Measurements from ENCODE around the gene IQCH.

Gene IQCH

DNA sequence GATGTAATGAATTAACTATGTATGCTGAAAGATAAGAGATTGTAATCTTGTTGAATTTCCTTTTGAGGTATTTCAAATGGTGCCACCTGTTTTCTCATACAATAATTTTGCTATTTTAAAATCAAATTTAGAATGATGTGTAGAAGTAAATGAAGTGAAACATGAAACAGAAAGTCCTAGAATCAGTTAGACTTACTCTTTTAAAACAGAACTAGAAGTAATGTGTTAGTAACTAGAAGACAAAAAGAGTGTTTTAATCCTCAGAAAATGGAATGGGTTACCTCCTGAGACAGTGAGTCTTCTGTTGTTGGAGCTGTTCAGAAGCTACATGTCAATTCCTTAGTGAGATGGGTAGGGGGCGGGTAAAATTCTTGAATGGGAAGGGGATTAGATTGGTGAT, 279.8 kb downstream of the IQCH start:
- DNase-seq (ENCODE audit: low read depth), result no peak

DNA sequence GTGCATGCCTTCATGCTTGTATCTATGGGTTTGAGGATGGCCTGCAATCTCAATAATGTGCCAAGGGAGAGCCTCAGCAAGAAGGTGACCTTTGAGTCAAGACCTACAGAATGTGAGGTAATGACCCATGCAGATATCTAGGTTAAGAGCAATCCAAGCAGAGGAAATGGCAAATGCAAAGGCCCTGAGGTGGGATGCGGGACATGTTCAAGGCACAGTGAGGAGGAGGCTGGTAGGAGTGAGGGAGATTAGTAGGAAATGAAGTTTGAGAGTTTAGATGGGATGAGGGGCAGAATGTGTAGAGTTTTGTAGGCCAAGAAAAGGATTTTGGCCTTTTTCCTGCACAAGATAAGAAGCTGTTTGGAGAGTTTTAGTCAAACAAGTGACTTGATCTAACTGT, 283.2 kb downstream of the IQCH start:
- DNase-seq (ENCODE audit: low read depth), result no peak

DNA sequence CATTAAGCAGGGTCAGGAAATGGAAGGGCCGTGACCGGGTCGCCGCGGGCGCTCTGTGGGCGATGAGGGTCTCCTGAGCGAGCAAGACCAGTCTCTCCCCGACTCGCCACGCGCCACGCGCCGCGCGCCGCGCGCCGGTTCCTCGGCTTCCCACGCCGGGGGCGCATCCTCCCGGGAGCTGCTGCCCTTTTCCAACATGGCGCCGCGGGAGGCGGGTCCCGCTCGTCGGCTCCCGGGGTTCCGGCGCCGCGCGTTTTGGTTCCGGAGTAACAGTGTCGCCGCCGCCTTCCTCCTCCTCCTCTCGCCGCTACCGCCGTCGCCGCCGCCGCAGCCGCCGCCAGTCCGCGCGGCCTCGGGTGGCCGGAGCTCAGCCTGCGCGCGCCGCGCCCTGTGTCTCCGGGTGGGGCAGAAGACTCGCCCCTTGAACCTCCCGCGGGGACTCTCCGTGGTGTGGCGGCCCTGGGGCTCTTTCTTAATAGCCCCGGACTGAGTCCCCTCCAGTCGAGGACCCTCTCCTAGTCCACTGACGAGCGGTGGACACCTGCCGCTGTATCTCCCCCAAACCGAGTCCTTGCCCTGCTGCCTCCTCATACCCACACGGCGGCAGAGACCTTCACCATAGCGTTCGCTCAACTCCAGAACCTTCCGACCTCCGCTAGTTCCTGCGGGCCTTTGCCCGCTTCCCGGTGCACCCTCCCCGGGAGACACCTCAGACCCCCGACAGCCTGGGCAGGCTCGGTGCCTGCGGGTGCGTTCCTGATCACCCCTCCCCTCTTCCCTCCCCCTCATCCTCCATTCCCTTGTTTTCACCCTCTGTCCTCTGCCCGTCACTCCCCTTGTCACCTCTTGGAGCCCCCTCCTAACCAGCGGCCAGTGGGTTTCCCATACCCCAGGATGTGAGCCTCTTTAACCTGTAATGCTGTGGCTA, 288.1 kb downstream of the IQCH start, which contains the start of gene MAP2K5:
MAP2K5 (plus strand) TSS at position 284 of the 928 bp plus-strand sequence; CDS start at position 917, 633 bp downstream.
- peak; percentile 82 for DNase-seq (ENCODE audit: low read depth)

DNA sequence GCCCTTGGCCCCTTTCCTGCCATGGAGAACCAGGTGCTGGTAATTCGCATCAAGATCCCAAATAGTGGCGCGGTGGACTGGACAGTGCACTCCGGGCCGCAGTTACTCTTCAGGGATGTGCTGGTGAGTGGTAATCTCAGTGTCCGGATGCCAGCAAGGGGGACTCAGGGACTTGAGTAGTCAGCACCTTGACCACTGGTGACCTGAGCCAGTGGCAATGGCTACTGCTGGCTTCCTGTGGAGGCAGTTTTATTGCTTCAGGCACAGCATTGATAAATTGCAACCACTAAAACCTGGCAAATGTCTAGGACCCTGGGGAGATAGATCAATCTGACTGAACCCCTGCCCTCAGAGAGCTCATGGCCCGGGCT, 288.7 kb downstream of the IQCH start:
- DNase-seq (ENCODE audit: low read depth), result no peak

DNA sequence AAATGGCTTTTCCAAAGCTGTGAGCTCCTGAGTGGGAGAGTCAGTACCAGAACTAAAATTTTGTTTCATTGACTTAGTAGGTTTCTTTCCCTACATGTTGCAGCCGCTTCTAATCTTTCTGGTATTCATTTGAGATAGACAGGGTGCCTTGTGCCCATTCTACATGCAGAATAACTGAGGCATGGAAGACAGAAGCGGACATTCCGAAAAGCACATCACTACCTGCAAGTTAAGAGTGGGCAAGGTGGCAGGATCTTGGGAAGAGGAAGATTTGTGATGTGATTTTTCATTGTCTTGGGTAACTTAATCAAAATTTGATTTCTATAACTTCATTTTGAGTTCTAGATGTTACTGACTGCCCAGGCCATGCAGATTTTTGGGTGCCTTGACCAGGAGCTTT, 289.9 kb downstream of the IQCH start:
- no peak for DNase-seq (ENCODE audit: low read depth)

DNA sequence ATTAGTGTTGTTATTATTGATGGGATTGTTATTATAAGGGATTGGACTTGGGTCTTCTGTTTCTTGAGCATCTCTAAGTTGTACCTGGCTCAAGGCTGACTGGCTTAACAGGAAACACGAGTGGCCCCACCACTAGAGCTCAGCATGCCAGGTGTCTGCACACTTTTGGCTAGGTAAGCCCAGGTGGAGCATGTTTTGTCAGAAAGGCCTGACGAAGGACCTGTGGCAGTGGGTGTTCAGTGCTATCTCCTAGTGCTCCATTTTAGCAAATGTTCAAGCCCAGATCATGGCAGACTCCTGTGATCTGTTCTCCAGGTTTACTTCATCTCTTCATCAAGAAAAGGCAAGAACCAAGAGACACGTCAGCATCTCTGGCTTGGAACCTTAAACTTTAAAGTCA, 291.3 kb downstream of the IQCH start:
- no peak for DNase-seq (ENCODE audit: low read depth)

DNA sequence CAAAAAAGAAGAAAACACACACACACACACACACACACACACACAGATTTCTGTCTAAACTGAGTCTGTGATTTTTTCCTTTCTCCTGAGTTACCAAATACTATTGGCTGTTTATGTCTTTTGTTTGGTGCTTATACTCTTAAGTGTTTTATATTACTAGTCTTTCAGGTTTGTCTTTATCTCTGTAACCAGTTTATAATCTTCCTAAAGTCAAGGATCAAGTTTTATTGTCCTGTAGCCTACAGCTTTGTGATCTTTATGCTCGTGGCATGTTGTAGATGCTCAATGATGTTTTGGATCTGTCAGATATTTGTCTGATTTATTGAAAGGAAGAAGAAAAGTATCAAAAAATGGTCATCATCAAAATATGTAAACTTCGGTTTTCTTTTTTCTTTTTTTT, 292.5 kb downstream of the IQCH start:
- no peak for DNase-seq (ENCODE audit: low read depth)

DNA sequence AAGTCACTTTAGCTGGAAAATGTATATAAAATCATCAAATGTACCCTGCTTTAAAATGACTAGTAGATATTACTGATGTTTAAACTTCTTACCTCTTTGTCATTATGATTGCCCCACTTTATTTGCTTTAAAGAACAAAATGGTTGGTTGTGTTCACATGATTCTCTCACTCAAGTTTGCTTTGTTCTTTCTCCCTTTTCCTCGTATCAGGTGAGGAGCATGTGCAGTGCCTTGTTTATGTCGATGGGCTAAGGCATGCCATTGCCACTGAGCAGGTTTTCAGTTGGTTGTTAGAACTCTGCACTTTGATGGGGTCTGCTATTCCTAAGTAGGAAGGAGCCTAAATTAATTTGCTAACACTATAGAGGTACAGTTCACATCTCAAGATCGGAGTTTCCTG, 293.2 kb downstream of the IQCH start:
- DNase-seq (ENCODE audit: low read depth), result no peak

DNA sequence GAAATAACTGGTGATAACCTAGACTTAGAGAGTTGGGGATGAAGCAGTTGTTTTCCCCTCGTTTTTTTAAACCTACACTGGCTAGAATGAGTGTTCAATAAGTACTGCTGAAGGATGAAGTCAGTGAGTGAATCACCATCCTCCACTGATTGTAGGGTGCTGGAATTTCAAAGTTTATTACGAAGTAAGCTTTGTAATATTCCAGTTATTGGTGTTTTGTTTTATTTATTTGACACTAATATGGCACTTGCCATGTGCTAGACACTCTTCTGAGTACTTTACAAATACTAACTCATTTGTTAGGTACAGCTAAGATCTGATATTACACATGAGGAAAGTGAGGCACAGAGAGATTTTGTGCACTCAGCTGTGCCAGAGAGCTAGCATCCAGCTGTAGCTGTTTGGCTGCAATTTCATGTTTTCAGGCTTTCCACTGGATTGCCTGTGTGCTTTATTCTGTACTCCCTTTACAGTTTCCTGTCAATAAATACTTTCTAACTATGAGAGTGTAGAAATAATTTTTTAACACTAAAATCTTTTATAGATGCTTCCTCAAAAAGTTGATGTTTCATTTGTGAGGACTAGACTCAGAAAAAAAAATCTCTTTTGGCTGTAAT, 293.8 kb downstream of the IQCH start:
- no peak for DNase-seq (ENCODE audit: low read depth)

DNA sequence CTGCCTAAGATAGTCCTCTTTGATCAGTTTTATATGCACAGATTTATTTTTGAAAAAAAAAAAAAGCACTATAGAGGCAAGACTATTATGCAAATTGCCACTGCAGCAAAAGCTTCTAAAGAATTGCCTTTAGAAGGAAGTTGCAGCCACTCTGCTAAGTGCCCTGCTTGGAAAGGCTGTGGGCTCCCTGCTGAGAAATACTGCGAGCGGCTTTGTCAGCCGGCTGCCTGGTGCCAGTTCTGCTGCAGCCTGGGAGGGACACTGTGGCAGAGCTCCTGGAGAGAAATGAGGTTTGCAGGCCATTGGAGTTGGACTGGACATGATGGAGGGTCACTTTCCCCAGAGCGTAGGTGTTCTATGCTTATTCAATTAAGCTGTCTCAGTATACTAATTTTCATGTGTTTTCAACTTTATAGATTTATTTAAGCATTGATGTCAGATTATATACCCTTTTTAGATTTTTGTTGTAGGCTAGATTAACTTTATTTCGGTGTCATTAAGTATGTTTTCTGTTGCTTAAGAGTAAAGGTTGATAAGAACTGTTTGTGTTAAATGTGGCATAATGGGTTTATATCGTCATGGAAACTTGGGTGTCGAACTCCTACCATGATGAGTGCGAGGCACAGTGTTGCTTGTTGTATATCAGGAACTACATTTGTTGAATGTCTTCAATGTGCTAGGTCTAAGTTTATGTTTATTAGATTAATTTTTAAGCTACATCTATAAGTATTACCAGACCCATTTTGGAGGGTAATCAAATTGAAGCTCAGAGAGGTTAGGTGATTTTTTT, 294.5 kb downstream of the IQCH start:
- no peak for DNase-seq (ENCODE audit: low read depth)

DNA sequence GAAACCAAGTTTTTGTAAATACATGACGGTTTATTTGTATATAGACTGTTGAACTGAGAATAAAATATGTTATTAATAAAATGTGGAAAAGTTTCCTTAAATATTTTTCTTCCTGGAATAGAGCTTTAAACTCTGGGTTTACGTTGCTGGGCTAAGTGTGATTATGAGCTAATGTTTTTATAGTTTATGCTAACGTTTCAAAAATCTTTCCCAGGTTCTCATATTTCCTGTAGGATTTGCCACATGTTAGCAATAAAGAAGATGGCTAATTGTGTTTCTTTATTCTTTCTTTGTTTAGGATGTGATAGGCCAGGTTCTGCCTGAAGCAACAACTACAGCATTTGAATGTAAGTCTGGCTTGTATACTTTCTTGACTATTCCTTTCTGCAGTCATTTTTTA, 295.1 kb downstream of the IQCH start:
- no peak for DNase-seq (ENCODE audit: low read depth)

DNA sequence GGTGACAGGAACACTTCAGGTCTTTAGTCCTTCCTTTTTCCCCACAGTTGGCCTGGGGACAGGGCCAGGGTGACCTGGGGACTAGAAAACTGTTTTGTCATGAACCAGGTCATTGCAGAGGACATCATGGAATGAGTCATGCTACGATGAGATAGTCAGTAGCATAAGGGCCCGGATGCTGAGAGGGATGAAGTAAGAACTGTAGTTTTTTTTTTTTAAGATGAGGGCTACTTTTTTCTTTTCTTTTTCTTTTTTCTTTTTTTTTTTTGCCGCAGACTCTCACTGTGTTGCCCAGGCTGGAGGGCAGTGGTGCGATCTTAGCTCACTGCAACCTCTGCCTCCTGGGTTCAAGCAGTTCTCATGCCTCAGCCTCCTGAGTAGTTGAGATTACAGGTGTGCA, 295.9 kb downstream of the IQCH start:
- no peak for DNase-seq (ENCODE audit: low read depth)

DNA sequence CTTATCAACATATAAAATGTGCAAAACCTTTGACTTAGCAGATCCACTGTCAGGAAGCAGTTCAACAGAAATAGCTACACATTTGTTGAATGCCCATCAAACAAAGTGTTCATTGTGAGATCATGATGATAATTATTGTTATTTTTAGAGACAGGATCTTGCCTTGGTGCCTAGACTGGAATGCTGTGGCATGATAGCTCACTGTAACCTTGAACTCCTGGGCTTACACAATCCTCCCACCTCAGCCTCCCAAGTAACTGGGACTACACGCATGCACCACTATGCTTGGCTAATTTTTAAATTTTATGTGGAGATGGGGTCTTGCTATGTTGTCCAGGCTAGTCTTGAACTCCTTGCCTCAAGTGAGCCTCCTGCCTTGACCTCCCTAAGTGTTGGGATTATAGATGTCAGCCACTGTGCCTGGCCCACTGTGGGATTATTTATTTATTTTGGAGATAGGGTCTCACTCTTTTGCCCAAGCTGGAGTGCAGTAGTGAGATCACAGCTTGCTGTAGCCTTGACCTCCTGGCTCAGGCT, 296.7 kb downstream of the IQCH start:
- no peak for DNase-seq (ENCODE audit: low read depth)

Data from activated T-cell treated with anti-CD3 and anti-CD28 coated beads for 48 hours (primary cell).